AG04449 (cell line): ENCODE results near the gene RFX7.

ENCODE experiments used
- CTCF ChIA-PET: fragments of 350-600 bp; formaldehyde crosslinking; extraction: SDS; loops from one replicate; lab custom pipeline; 2021; ENCODE audit warnings: antibody characterized with exemption; lab: Yijun Ruan, JAX
- POLR2A ChIA-PET: fragments of 400-600, 350-600 bp; formaldehyde crosslinking; extraction: SDS; loops from one replicate; lab custom pipeline; 2020; ENCODE audit warnings: antibody characterized with exemption, inconsistent platforms; lab: Yijun Ruan, JAX
- DNase-seq: peaks from one replicate; pipeline ENCODE4 v3.0.0-alpha.2; 2010; ENCODE audit warnings: low read depth, low spot score
- H3K4me3 ChIP-seq: 2 replicates; pipeline ENCODE4 v1.5.1; 2011; ENCODE audit warnings: low read depth, mild to moderate bottlenecking, control low read depth, low read length
- TF ChIP-seq, protein P1 (sequence below): IDR thresholded peaks from one replicate; pipeline ENCODE4 v1.5.1; 2011; ENCODE audit warnings: mild to moderate bottlenecking, moderate library complexity, low read length, control low read depth, inconsistent platforms; ENCODE audit not compliant: insufficient read depth; ENCODE audit errors: missing control alignments

Gene RFX7

DNA sequence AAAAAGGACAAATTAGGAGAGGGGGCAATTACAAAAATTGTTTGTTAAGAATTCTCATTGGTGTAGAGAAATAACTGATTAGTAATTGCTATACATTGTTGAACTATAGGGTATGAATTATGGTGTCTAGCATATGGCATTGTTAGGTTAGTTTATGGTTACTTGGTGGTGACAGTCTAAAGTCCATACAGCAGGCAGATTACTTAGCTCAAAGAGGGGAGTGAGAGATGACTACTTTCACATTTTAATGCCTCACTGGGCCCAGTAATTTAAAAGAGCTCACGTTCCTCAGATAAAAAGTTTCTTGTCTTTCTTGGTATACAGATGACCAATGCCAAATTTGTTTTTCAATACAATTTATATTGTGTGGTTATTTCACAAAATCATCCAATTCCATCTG lies 137.8 kb downstream of the RFX7 start:
- no peak overlapping the region for H3K4me3 ChIP-seq
- TF ChIP-seq, protein P1, sequence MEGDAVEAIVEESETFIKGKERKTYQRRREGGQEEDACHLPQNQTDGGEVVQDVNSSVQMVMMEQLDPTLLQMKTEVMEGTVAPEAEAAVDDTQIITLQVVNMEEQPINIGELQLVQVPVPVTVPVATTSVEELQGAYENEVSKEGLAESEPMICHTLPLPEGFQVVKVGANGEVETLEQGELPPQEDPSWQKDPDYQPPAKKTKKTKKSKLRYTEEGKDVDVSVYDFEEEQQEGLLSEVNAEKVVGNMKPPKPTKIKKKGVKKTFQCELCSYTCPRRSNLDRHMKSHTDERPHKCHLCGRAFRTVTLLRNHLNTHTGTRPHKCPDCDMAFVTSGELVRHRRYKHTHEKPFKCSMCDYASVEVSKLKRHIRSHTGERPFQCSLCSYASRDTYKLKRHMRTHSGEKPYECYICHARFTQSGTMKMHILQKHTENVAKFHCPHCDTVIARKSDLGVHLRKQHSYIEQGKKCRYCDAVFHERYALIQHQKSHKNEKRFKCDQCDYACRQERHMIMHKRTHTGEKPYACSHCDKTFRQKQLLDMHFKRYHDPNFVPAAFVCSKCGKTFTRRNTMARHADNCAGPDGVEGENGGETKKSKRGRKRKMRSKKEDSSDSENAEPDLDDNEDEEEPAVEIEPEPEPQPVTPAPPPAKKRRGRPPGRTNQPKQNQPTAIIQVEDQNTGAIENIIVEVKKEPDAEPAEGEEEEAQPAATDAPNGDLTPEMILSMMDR: no peak
- ChIA-PET POLR2A (no interaction called here), CTCF (no interaction called here)
- no peak for DNase-seq

- CTCF ChIA-PET: interaction anchor here (1.2 kb wide), 1 partner anchor 143 kb away, joined by 3 read pairs; no protein-coding TSS in a partner anchor
- no peak for DNase-seq
- TF ChIP-seq, protein P1: no peak
- POLR2A ChIA-PET: interaction anchor here (1.1 kb wide), 1 partner anchor 48 kb away, joined by 3 read pairs; no protein-coding TSS in a partner anchor
- no peak overlapping the region for H3K4me3 ChIP-seq
These were observed 141.2 kb downstream of the RFX7 start for GRCh38 chr15:56102441-56102840.

GRCh38 chr15:56099311-56099710 lies 144.4 kb downstream of the RFX7 start:
- DNase-seq: no peak
- POLR2A ChIA-PET: no interaction called here
- CTCF ChIA-PET: interaction anchor here (1.4 to 2.8 kb wide), 3 partner anchors 146 to 329 kb away, joined by 3 to 10 read pairs (median 7); no protein-coding TSS in a partner anchor
- no peak overlapping the region for H3K4me3 ChIP-seq
- TF ChIP-seq, protein P1: no peak

GRCh38 chr15:56098195-56098863 lies 145.3 kb downstream of the RFX7 start:
- no peak for DNase-seq
- ChIA-PET POLR2A (no interaction called here), CTCF (interaction anchor here (1.0 to 2.8 kb wide), 4 partner anchors 80 to 451 kb away, joined by 4 to 10 read pairs (median 6); no protein-coding TSS in a partner anchor)
- TF ChIP-seq, protein P1: no peak
- no peak overlapping the region for H3K4me3 ChIP-seq

- POLR2A ChIA-PET: no interaction called here
- CTCF ChIA-PET: interaction anchor here (1.0 to 1.2 kb wide), 2 partner anchors 9 to 150 kb away, joined by 3 read pairs; no protein-coding TSS in a partner anchor
- H3K4me3 ChIP-seq: no peak overlapping the region
- TF ChIP-seq, protein P1: no peak
- DNase-seq: no peak
These were observed 148.3 kb downstream of the RFX7 start for GRCh38 chr15:56095406-56095805.

DNA sequence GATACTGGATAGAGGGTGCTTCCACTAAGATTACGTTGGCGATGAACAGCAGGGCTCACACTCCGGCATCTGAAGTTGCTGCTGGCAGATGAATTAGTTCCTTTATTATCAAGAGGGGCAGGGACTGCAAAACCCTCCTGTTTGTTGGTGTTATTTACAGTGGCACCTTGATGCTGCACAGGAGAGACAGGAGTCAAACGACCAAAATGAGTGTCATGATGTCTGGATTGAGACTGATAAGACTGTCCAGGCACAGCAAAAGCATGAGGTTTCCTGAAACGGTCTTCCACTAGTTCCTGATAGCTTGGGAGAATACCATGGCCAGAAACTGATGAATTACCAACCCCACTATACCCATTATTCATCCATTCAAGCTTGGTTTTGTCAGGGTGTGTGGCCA lies 149.5 kb downstream of the RFX7 start:
- ChIA-PET POLR2A (no interaction called here), CTCF (no interaction called here)
- H3K4me3 ChIP-seq: no peak overlapping the region
- TF ChIP-seq, protein P1: no peak
- no peak for DNase-seq
